DND-41 (cell line): ENCODE results near the gene RAD51B.

Source experiments
- ATAC-seq: fragments of 200-7000 bp; cut with Tn5 transposase; 3 replicates; pipeline ENCODE4 v1.9.1; 2021; ENCODE audit warnings: low read depth; ENCODE audit not compliant: insufficient read depth
- DNase-seq: peaks from one replicate; pipeline ENCODE4 v3.0.0-alpha.2; 2020
- H2AFZ ChIP-seq: 2 replicates; pipeline ENCODE4 v1.6.0; 2012; ENCODE audit warnings: low read depth, low read length
- H3K27ac ChIP-seq: 2 replicates; pipeline ENCODE4 v1.5.1; 2012; ENCODE audit warnings: low read length, inconsistent platforms
- H3K27me3 ChIP-seq: fragments of 200-600 bp; sonication (generic); 2 replicates; pipeline ENCODE4 v1.6.0; 2012; ENCODE audit warnings: low read length, mild to moderate bottlenecking, inconsistent platforms; ENCODE audit not compliant: insufficient read depth, poor library complexity
- H3K36me3 ChIP-seq: 2 replicates; pipeline ENCODE4 v1.5.1; 2012; ENCODE audit warnings: low read length, inconsistent platforms; ENCODE audit not compliant: insufficient read depth
- H3K4me1 ChIP-seq: 2 replicates; pipeline ENCODE4 v1.5.1; 2012; ENCODE audit warnings: mild to moderate bottlenecking, low read length; ENCODE audit not compliant: insufficient read depth
- H3K4me2 ChIP-seq: 2 replicates; pipeline ENCODE4 v1.6.0; 2012; ENCODE audit warnings: mild to moderate bottlenecking, moderate library complexity, low read length, inconsistent platforms; ENCODE audit not compliant: insufficient read depth
- H3K4me3 ChIP-seq, 2 experiments: fragments of 200-600 bp in 1 of 2; shearing (Covaris generic) in 1 of 2; 2 replicates each; pipeline ENCODE4 v1.5.1; 2012 to 2016; ENCODE audit warnings: inconsistent platforms in 2 of 2, low read length in 2 of 2, mild to moderate bottlenecking in 2 of 2, low read depth in 1 of 2, moderate library complexity in 1 of 2
- H3K79me2 ChIP-seq: 2 replicates; pipeline ENCODE4 v1.6.0; 2012; ENCODE audit warnings: low read length, inconsistent platforms; ENCODE audit not compliant: insufficient read depth
- H3K9ac ChIP-seq: 2 replicates; pipeline ENCODE4 v1.6.0; 2012; ENCODE audit warnings: low read depth, mild to moderate bottlenecking, inconsistent platforms, low read length, moderate library complexity
- H3K9me3 ChIP-seq: 2 replicates; pipeline ENCODE4 v1.5.1; 2012; ENCODE audit warnings: low read length, moderate library complexity, mild to moderate bottlenecking, inconsistent platforms; ENCODE audit not compliant: insufficient read depth, severe bottlenecking
- H4K20me1 ChIP-seq: 2 replicates; pipeline ENCODE4 v1.6.0; 2012; ENCODE audit warnings: low read length; ENCODE audit not compliant: insufficient read depth
- CTCF ChIP-seq: IDR thresholded peaks from 2 replicates; pipeline ENCODE4 v1.5.1; 2012; ENCODE audit warnings: borderline replicate concordance, low read length, moderate library complexity, mild to moderate bottlenecking; ENCODE audit not compliant: poor library complexity, severe bottlenecking; ENCODE audit errors: extremely low read depth
- EZH2 ChIP-seq: IDR thresholded peaks from 3 replicates; pipeline ENCODE4 v1.6.1; 2012; ENCODE audit warnings: borderline replicate concordance, low read depth, mild to moderate bottlenecking, moderate library complexity, low read length, inconsistent platforms; ENCODE audit not compliant: severe bottlenecking

The RAD51B gene

GRCh38 chr14:68738559-68738958 is 919.0 kb downstream of the RAD51B start:
- Histone ChIP-seq H3K27me3 (no peaks in the 10 kb centered on the region), H3K79me2 (no peaks in the 10 kb centered on the region), H3K27ac (no peak overlapping the region), H3K36me3 (no peaks in the 10 kb centered on the region), H3K9me3 (no peaks in the 10 kb centered on the region), H3K9ac (no peak overlapping the region), H3K4me1 (peaks cover 7% of the 10 kb centered on the region; the same call in 1 of the 2 replicates), H3K4me3 (no peak overlapping the region), H4K20me1 (no peaks in the 10 kb centered on the region), H3K4me2 (no peak overlapping the region), H2AFZ (no peak overlapping the region)
- TF ChIP-seq EZH2 = no peak
- TF ChIP-seq CTCF = no peak
- DNase-seq (no peak), ATAC-seq (no peak)

- Histone ChIP-seq H3K27ac (no peak overlapping the region), H3K4me2 (no peak overlapping the region), H2AFZ (no peak overlapping the region), H3K36me3 (no peaks in the 10 kb centered on the region), H3K9ac (no peak overlapping the region), H3K4me1 (peaks cover under 1% of the 10 kb centered on the region; the same call in 1 of the 2 replicates), H3K79me2 (no peaks in the 10 kb centered on the region), H3K27me3 (no peaks in the 10 kb centered on the region), H3K9me3 (no peaks in the 10 kb centered on the region), H4K20me1 (no peaks in the 10 kb centered on the region), H3K4me3 (no peak overlapping the region)
- TF ChIP-seq CTCF (no peak), EZH2 (no peak)
- ATAC-seq (no peak), DNase-seq (no peak)
Observed at GRCh38 chr14:68739701-68740100, 920.1 kb downstream of the RAD51B start.

DNA sequence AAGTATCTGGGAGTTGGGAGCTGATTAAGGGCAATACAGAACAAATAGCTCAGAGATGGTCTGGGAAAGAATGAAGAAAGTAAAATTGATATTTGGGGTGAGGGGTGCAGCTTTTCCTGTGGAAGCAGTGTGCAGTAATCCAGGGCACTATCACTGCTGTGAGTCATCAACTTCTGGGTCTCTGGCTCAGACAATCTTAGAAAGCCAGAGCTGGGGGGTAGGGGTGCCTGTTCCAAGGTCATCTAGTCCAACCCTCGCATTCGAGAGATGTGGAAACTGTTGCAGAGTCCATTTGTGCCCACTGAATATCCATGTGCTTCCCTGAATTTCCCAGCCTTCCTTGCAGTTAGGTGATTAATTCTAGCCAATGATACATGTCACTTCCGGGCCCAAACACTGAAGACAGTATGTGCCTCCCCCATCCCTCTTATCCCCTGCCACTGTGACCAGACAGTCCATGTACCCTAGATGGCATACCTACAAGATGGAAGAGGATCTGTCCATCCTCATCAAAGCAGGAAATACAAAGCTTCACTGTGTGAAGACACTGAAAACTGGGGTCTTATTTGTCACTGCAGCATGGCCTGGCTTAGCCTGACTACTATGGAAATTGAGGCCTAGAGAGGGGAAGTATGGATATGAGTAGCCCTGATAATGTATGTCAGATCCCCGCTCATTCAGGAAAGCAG is 921.4 kb downstream of the RAD51B start:
- Histone ChIP-seq H3K27me3 (no peaks in the 10 kb centered on the region), H3K9me3 (no peaks in the 10 kb centered on the region), H3K4me3 (no peak overlapping the region), H3K79me2 (no peaks in the 10 kb centered on the region), H4K20me1 (no peaks in the 10 kb centered on the region), H3K9ac (no peak overlapping the region), H3K27ac (no peak overlapping the region), H3K4me1 (no peaks in the 10 kb centered on the region), H2AFZ (no peak overlapping the region), H3K4me2 (no peak overlapping the region), H3K36me3 (no peaks in the 10 kb centered on the region)
- TF ChIP-seq EZH2 (no peak), CTCF (no peak)
- no peak for ATAC-seq
- DNase-seq = no peak

GRCh38 chr14:68741477-68741791 is 921.9 kb downstream of the RAD51B start:
- H3K79me2 ChIP-seq = no peaks in the 10 kb centered on the region
- H3K36me3 ChIP-seq = no peaks in the 10 kb centered on the region
- H3K4me1 ChIP-seq = no peaks in the 10 kb centered on the region
- H3K27me3 ChIP-seq = no peaks in the 10 kb centered on the region
- no peaks in the 10 kb centered on the region for H3K9me3 ChIP-seq
- TF ChIP-seq CTCF = no peak
- TF ChIP-seq EZH2 = no peak
- DNase-seq (no peak), ATAC-seq (no peak)
- no peak overlapping the region for H3K27ac ChIP-seq
- H3K4me2 ChIP-seq = no peak overlapping the region
- H2AFZ ChIP-seq = no peak overlapping the region
- no peak overlapping the region for H3K9ac ChIP-seq
- H3K4me3 ChIP-seq = no peak overlapping the region
- H4K20me1 ChIP-seq = no peaks in the 10 kb centered on the region
